H1 (cell line): ENCODE measurements around the gene AADAC. TPM values are rescaled to one million over a fixed set of nuclear protein-coding genes. Genes with fewer than 3 reads are reported as not detected.

ENCODE experiments used
- CTCF ChIA-PET: fragments of 300-600 bp; sonication (Branson Sonifier 250); formaldehyde crosslinking; loops from one replicate; lab custom pipeline; 2021; ENCODE audit not compliant: partially characterized antibody; lab: Charles Lee
- POLR2A ChIA-PET: fragments of 300-600 bp; sonication (Branson Sonifier 250); formaldehyde crosslinking; loops from one replicate; lab custom pipeline; 2021; ENCODE audit warnings: inconsistent platforms; ENCODE audit not compliant: partially characterized antibody; lab: Charles Lee
- DNase-seq, 2 experiments: peaks; one replicate each; pipeline versions ENCODE4 v3.0.0 to v3.0.0-alpha.2; 2010 to 2022; ENCODE audit warnings: low spot score in 2 of 2, low read depth in 1 of 2, mixed read lengths in 1 of 2
- FAIRE-seq: peaks from 2 replicates; lab custom pipeline; 2011; peaks lifted over from hg19 to GRCh38; lab: Jason Lieb, UNC
- H2AFZ ChIP-seq: 2 replicates; pipeline ENCODE4 v1.8.1; 2012; ENCODE audit warnings: low read length, inconsistent platforms
- H2AK5ac ChIP-seq: 2 replicates; pipeline ENCODE4 v1.6.1; 2013; ENCODE audit warnings: low read depth, low read length
- H2BK120ac ChIP-seq: replicated peaks from 2 replicates; pipeline ENCODE3; 2013; ENCODE audit warnings: low read depth, low read length, inconsistent platforms
- H2BK12ac ChIP-seq: 2 replicates; pipeline ENCODE4 v1.6.1; 2013; ENCODE audit warnings: low read depth, low read length
- H2BK15ac ChIP-seq: 2 replicates; pipeline ENCODE4 v1.6.1; 2013; ENCODE audit warnings: low read length
- H2BK20ac ChIP-seq: 2 replicates; pipeline ENCODE4 v1.6.1; 2013; ENCODE audit warnings: low read length
- H2BK5ac ChIP-seq: 2 replicates; pipeline ENCODE4 v1.6.1; 2013; ENCODE audit warnings: low read depth, low read length
- H3K14ac ChIP-seq: 2 replicates; pipeline ENCODE4 v1.6.1; 2013; ENCODE audit warnings: inconsistent platforms; ENCODE audit not compliant: insufficient read length
- H3K18ac ChIP-seq: 2 replicates; pipeline ENCODE4 v1.6.1; 2013; ENCODE audit warnings: low read length; ENCODE audit errors: extremely low read depth
- H3K23ac ChIP-seq: 2 replicates; pipeline ENCODE4 v1.6.1; 2013; ENCODE audit warnings: inconsistent platforms; ENCODE audit not compliant: insufficient read length
- H3K23me2 ChIP-seq: 2 replicates; pipeline ENCODE4 v1.6.1; 2013; ENCODE audit warnings: low read depth, low read length
- H3K27ac ChIP-seq: 2 replicates; pipeline ENCODE4 v1.6.1; 2011; ENCODE audit warnings: low read depth, low read length, inconsistent platforms
- H3K27me3 ChIP-seq, 4 experiments: replicated peaks in 1 of 4; 1 replicate in 1 of 4; 2 replicates in 3 of 4; pipeline versions ENCODE4 v1.6.1 to v1.8.1; 2011 to 2013; ENCODE audit warnings: low read length in 3 of 4, mild to moderate bottlenecking in 3 of 4, inconsistent platforms in 2 of 4, mixed read lengths in 2 of 4, moderate library complexity in 1 of 4; ENCODE audit not compliant: control insufficient read depth in 3 of 4, insufficient read depth in 3 of 4; ENCODE audit errors: extremely low read depth in 1 of 4
- H3K36me3 ChIP-seq, 4 experiments: 2 replicates each; pipeline versions ENCODE4 v1.6.1 to v1.8.1; 2011 to 2013; ENCODE audit warnings: mild to moderate bottlenecking in 4 of 4, low read length in 3 of 4, moderate library complexity in 2 of 4, control low read depth in 1 of 4, inconsistent platforms in 1 of 4; ENCODE audit not compliant: insufficient read depth in 4 of 4, control insufficient read depth in 2 of 4
- H3K4ac ChIP-seq: replicated peaks from 2 replicates; pipeline ENCODE3; 2013; ENCODE audit warnings: low read length, low read depth, mixed read lengths, inconsistent platforms; ENCODE audit not compliant: insufficient read length
- H3K4me1 ChIP-seq, 4 experiments: replicated peaks in 1 of 4; 1 replicate in 1 of 4; 2 replicates in 3 of 4; pipeline versions ENCODE4 v1.6.1 to v1.8.1; 2011 to 2013; ENCODE audit warnings: low read length in 3 of 4, inconsistent platforms in 2 of 4, mixed read lengths in 1 of 4; ENCODE audit not compliant: insufficient read depth in 4 of 4, control insufficient read depth in 3 of 4
- H3K4me2 ChIP-seq, 2 experiments: 2 replicates each; pipeline versions ENCODE4 v1.6.1 to v1.8.1; 2011 to 2013; ENCODE audit warnings: low read depth in 2 of 2, low read length in 2 of 2, control low read depth in 1 of 2, inconsistent platforms in 1 of 2, mild to moderate bottlenecking in 1 of 2; ENCODE audit not compliant: insufficient read depth in 1 of 2
- H3K4me3 ChIP-seq, 4 experiments: fragments of 200-600, 300-600 bp in 1 of 4; sonication (generic), shearing (Covaris generic), sonication (Bioruptor Twin) in 1 of 4; 2 replicates each; pipeline versions ENCODE4 v1.5.1 to v1.8.1; 2011 to 2016; ENCODE audit warnings: low read length in 4 of 4, low read depth in 3 of 4, control low read depth in 2 of 4, inconsistent platforms in 2 of 4, mild to moderate bottlenecking in 2 of 4, mixed read lengths in 1 of 4, moderate library complexity in 1 of 4; ENCODE audit not compliant: insufficient read depth in 2 of 4; ENCODE audit errors: extremely low read depth in 1 of 4
- H3K56ac ChIP-seq: replicated peaks from 2 replicates; pipeline ENCODE3; 2013; ENCODE audit warnings: low read depth, mild to moderate bottlenecking, mixed read lengths, low read length, inconsistent platforms; ENCODE audit not compliant: insufficient read length
- H3K79me1 ChIP-seq: 2 replicates; pipeline ENCODE4 v1.6.1; 2013; ENCODE audit warnings: low read depth, low read length, control low read depth
- H3K79me2 ChIP-seq, 2 experiments: 2 replicates each; pipeline versions ENCODE4 v1.6.1 to v1.8.1; 2012 to 2013; ENCODE audit warnings: low read length in 2 of 2, mild to moderate bottlenecking in 2 of 2, inconsistent platforms in 1 of 2; ENCODE audit not compliant: insufficient read depth in 2 of 2, control insufficient read depth in 1 of 2
- H3K9ac ChIP-seq, 4 experiments: replicated peaks in 1 of 4; 1 replicate in 1 of 4; 2 replicates in 3 of 4; pipeline versions ENCODE4 v1.6.1 to v1.8.1; 2011 to 2013; ENCODE audit warnings: low read depth in 3 of 4, low read length in 3 of 4, control low read depth in 2 of 4, mild to moderate bottlenecking in 2 of 4, moderate library complexity in 2 of 4, inconsistent platforms in 1 of 4; ENCODE audit errors: extremely low read depth in 1 of 4
- H3K9me3 ChIP-seq, 2 experiments: 2 replicates each; pipeline versions ENCODE4 v1.6.1 to v1.8.1; 2012 to 2013; ENCODE audit warnings: mild to moderate bottlenecking in 2 of 2, moderate library complexity in 2 of 2, control low read depth in 1 of 2, inconsistent platforms in 1 of 2, low read depth in 1 of 2, low read length in 1 of 2, mixed read lengths in 1 of 2; ENCODE audit not compliant: insufficient read depth in 2 of 2
- H4K20me1 ChIP-seq, 2 experiments: replicated peaks in 1 of 2; 2 replicates each; pipeline versions ENCODE3 to v1.8.1; 2011 to 2013; ENCODE audit warnings: inconsistent platforms in 2 of 2, low read length in 2 of 2, mild to moderate bottlenecking in 1 of 2; ENCODE audit not compliant: insufficient read depth in 2 of 2, control insufficient read depth in 1 of 2
- H4K5ac ChIP-seq: 2 replicates; pipeline ENCODE4 v1.6.1; 2013; ENCODE audit warnings: low read length, low read depth, mixed read lengths, inconsistent platforms; ENCODE audit not compliant: insufficient read length
- H4K8ac ChIP-seq: 2 replicates; pipeline ENCODE4 v1.8.0; 2013; ENCODE audit warnings: mild to moderate bottlenecking, moderate library complexity, low read length, inconsistent platforms; ENCODE audit not compliant: insufficient read depth; ENCODE audit errors: extremely low read depth
- H4K91ac ChIP-seq: replicated peaks from 2 replicates; pipeline ENCODE3; 2013; ENCODE audit warnings: low read length, mixed read lengths, inconsistent platforms; ENCODE audit not compliant: insufficient read length
- BACH1 ChIP-seq: IDR thresholded peaks from 2 replicates; pipeline ENCODE4 v1.6.1; 2012; ENCODE audit warnings: low read length, improper control_type of control experiment
- BRCA1 ChIP-seq: IDR thresholded peaks from 2 replicates; pipeline ENCODE4 v1.6.1; 2012; ENCODE audit warnings: low read depth, low read length, improper control_type of control experiment
- MAFK ChIP-seq: IDR thresholded peaks from 2 replicates; pipeline ENCODE4 v1.6.1; 2012; ENCODE audit warnings: low read depth, mild to moderate bottlenecking, improper control_type of control experiment, low read length
- POLR2A ChIP-seq, 2 experiments: IDR thresholded peaks; 1 replicate in 1 of 2; 2 replicates in 1 of 2; pipeline ENCODE4 v1.6.1; 2011; ENCODE audit warnings: low read depth in 2 of 2, low read length in 2 of 2, mild to moderate bottlenecking in 2 of 2; ENCODE audit errors: control extremely low read depth in 1 of 2
- RXRA ChIP-seq: IDR thresholded peaks from 2 replicates; pipeline ENCODE4 v1.6.1; 2011; ENCODE audit warnings: low read depth, mild to moderate bottlenecking, low read length, moderate library complexity; ENCODE audit not compliant: insufficient read depth
- SUZ12 ChIP-seq: fragments of 200-600 bp; sonication (generic); IDR thresholded peaks from 2 replicates; pipeline ENCODE4 v1.6.1; 2012; ENCODE audit warnings: mild to moderate bottlenecking, inconsistent platforms, low read length, moderate library complexity, mixed read lengths
- WGBS, 2 experiments: shearing (Covaris generic) in 1 of 2; methylation state at CpG; one replicate each; pipeline versions ENCODE4 v1.1.6 to v1.1.7; 2013 to 2015; ENCODE audit warnings: low lambda C conversion rate in 2 of 2, mixed read lengths in 2 of 2, inconsistent platforms in 1 of 2, low coverage in 1 of 2, missing lambda C conversion rate in 1 of 2; ENCODE audit not compliant: insufficient replicate concordance in 2 of 2, insufficient coverage in 1 of 2, insufficient read length in 1 of 2; ENCODE audit errors: extremely low coverage in 1 of 2, missing lambda C conversion rate in 1 of 2; 5-methylcytosine and 5-hydroxymethylcytosine counted together
- polyA plus RNA-seq, 7 experiments: library from polyadenylated mRNA; depleted of rRNA in 3 of 7; stranded (reverse) in 5 of 7; unstranded in 2 of 7; fragments of >200 nt in 5 of 7; fragments of 200-250 nt in 2 of 7; gene quantifications; 1 replicate in 5 of 7; 2 replicates in 1 of 7; 4 replicates in 1 of 7; pipeline versions ENCODE4 v1.2.1 to v1.2.3, GENCODE V29; 2011 to 2013; ENCODE audit warnings: missing spikeins in 2 of 7, mixed read lengths in 2 of 7
- total RNA-seq: library from RNA; stranded (reverse); fragmentation: NEBNext Ultra II Directional; extraction: Animal tissue kit (Norgen Biotek cat#: 25700); gene quantifications from 2 replicates; pipeline ENCODE4 v1.2.1, GENCODE V29; 2021
- TF ChIP-seq, protein P1 (sequence below): IDR thresholded peaks from 2 replicates; pipeline ENCODE4 v1.6.1; 2012; ENCODE audit warnings: inconsistent platforms
- TF ChIP-seq, protein P2 (sequence below): IDR thresholded peaks from 2 replicates; pipeline ENCODE4 v1.6.1; 2012; ENCODE audit warnings: inconsistent platforms

Gene AADAC
- total and polyA plus RNA-seq, 2 of the 8 experiments (the other 6 are each of a cell fraction or from before 2014, with no cell fraction given) = not detected

DNA sequence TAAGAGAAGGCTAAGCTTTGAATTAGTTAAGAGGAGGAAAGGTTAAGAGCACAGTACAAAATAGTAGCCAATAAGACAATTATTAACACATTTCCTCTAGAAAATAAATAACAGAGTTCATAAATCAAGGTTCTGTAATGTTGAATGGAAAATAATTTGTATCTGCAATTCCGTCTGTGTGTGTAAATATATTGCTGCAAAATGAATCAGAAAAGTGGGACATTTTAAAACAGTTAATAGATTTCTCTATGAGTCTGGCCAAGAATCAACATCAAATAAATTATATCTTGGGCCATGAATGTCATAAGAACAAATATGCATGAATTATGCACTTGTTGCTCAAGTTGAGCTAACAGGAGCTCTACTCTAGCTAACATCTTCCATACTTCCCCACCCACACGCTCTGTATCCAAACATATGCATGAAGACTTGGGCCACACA, 45.3 kb downstream of the AADAC start:
- Histone ChIP-seq H3K9ac (no peak overlapping the region), H2AK5ac (no peak overlapping the region), H4K20me1 (no peaks in the 10 kb centered on the region), H2AFZ (no peak overlapping the region), H3K4me3 (no peak overlapping the region), H3K79me2 (no peaks in the 10 kb centered on the region), H3K36me3 (no peaks in the 10 kb centered on the region), H3K27ac (no peak overlapping the region), H3K9me3 (no peaks in the 10 kb centered on the region), H4K5ac (no peak overlapping the region), H4K91ac (no peak overlapping the region), H3K14ac (no peak overlapping the region), H4K8ac (no peak overlapping the region), H3K4me2 (no peak overlapping the region), H3K56ac (no peak overlapping the region), H3K23ac (no peak overlapping the region), H2BK120ac (no peak overlapping the region), H3K27me3 (no peaks in the 10 kb centered on the region), H3K4ac (no peak overlapping the region), H2BK5ac (no peak overlapping the region), H3K18ac (no peak overlapping the region), H2BK20ac (no peak overlapping the region), H3K23me2 (no peaks in the 10 kb centered on the region), H3K4me1 (no peaks in the 10 kb centered on the region), H3K79me1 (no peaks in the 10 kb centered on the region), H2BK12ac (no peak overlapping the region), H2BK15ac (no peak overlapping the region)
- FAIRE-seq = no peak
- WGBS, 2 experiments = 82% methylated on average over 2 of the region's 2 CpGs; no CpG with 5 or more reads in 1 of the 2 experiments
- ChIA-PET CTCF (no interaction called here), POLR2A (no interaction called here)
- no peak for DNase-seq
- TF ChIP-seq, protein P1, sequence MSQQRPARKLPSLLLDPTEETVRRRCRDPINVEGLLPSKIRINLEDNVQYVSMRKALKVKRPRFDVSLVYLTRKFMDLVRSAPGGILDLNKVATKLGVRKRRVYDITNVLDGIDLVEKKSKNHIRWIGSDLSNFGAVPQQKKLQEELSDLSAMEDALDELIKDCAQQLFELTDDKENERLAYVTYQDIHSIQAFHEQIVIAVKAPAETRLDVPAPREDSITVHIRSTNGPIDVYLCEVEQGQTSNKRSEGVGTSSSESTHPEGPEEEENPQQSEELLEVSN = no peak
- TF ChIP-seq RXRA (no peak), POLR2A (IDR thresholded peaks at IDR 0.05; ENCODE audit: control extremely low read depth in 1 of 2, low read depth in 2 of 2, low read length in 2 of 2) (no peak), SUZ12 (no peak), MAFK (no peak), BACH1 (no peak), BRCA1 (no peak)
- TF ChIP-seq, protein P2, sequence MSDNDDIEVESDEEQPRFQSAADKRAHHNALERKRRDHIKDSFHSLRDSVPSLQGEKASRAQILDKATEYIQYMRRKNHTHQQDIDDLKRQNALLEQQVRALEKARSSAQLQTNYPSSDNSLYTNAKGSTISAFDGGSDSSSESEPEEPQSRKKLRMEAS = no peak
